HG03280 (cell line): Measurements from ENCODE around the gene RSBN1.
A peak's percentile ranks its signal among the peaks of the same experiment; 100 is the strongest.
"Not testable (repeated sequence)": the region's sequence is repeated elsewhere in the genome, so short reads cannot be mapped to it uniquely, and the experiment has no call there.

Source experiments
- ATAC-seq: cut with Tn5 transposase; IDR thresholded peaks from one replicate; pipeline ENCODE4 v1.9.1; 2021; ENCODE audit warnings: mild to moderate bottlenecking, moderate library complexity; ENCODE audit not compliant: unreplicated experiment

RSBN1 gene

DNA sequence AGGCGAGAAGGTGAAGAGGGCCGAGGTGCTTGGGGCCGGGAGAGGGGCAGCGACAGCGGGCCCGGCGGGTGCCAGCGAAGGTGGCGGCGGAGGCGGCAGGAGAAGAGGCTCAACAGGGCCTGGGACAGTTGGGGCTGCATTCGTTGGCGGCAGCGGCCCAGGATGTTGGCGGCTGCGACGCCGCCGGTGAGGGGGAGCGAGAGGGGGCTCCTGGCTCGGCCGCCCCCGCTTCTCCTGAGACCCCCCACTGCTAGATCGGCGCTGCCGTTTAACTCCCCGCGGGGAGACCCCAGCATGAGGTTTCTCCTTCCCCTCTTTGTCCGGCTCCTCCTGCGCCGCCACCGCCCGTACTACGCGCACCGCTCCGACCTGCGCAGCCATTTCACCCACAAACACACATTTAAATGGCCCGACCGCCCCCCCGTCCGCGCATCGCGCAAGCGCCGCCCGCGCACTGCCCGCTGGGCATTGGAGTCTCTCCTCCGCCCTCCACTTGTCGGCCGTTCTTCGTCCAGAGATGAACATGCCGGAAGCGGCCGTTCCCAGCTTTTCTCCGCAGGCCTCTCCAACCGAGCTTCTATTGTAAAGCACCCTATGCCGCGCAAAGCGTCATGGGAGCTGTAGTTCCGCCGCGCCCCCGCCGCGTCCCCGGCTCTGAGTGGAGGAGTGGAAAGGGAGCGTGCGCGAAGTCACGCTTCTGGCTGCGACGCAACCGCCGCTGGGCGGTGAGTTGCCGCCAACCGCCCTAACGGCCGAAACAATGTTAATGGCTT is at the start of gene RSBN1:
Gene RSBN1 (minus strand): TSS at position 589 of the 773 bp plus-strand sequence. CDS start 64 bp downstream, at position 525.
- peak; percentile 91 for ATAC-seq

DNA sequence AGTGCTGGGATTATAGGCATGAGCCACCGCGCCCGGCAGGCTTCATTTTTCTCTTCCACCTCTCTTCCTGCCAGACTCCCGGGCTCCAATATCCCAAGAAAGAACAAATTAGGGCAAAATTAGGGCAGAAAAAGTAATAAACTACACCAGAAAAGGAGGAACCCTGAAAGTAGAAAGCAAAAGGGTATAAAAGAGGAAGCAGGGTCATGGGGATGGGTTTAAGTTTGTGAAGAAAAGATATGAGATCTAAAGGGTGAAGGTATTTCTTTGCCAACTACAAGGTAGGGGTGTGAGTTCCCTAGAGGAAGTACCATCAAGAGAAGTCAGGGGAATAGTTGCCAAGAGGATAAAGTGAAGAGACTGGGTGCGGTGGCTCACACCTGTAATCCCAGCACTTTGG is 49.4 kb upstream of the RSBN1 start:
- ATAC-seq, result no peak

DNA sequence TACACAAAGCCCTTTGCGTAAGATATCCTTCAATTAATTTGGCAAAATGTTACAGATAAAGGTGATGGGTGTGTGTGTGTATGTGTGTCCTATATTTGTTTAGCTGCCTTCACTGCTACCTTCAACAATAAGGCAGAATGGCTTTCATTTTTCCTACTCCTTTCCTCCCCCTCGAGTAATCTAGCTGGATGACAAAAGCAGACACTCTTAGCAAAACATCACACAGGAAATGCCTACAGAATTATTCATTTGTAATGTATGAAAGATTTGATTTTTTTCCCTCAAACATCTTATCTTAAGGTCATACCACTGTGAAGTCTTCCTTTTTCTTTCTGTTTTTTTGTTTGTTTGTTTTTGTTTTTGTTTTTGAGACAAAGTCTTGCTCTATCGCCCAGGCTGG is 48.6 kb upstream of the RSBN1 start:
- no peak for ATAC-seq

DNA sequence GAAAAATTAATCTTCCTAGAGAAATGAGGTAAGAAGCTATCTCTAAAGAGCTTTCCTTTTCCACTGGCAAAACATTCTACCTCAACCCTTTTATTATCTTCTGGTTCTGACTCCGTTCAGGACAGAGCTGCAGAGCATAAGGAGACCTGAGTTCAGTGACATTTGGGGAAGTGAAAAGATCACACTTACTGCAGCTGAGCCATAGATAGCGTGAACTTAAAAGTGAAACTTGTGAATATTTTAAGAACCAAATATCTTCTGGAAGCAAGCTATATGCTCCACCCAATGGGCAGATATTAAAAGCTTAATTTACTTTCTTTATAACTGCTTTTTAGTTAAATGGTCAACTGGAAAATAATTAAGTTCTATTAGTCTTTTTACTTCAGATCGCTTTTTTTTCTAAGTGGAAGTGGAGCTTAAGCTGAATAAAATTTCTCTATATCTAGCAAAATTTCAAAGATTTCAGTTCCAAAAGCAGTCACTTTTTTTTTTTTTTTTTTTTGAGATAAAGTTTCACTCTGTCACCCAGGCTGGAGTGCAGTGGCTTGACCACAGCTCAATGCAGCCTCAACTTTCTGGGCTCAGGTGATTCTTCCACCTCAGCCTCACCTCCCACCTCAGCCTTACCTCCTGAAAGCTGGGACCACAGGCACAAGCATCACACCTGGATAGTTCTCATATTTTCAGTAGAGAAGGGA is 47.4 kb upstream of the RSBN1 start:
- peak; percentile 88 for ATAC-seq

DNA sequence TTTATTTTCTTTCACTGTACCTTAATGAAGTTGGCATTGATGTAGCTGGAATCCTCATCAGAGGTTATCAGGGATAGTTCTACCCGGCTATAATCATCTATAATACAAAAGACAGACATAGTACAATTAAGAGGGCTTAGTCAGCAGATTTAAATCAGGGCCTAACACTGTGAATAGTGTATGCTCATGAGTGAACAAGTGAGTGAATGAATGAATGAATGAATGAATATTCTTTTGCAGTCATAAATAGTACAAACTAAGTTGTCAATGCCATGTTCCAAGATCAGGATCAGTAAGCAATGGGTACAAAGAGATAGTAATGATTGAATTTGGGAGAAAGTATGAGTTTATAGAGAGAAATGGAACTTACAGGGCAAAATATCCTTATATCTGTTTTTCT is 46.7 kb upstream of the RSBN1 start:
- no peak for ATAC-seq

DNA sequence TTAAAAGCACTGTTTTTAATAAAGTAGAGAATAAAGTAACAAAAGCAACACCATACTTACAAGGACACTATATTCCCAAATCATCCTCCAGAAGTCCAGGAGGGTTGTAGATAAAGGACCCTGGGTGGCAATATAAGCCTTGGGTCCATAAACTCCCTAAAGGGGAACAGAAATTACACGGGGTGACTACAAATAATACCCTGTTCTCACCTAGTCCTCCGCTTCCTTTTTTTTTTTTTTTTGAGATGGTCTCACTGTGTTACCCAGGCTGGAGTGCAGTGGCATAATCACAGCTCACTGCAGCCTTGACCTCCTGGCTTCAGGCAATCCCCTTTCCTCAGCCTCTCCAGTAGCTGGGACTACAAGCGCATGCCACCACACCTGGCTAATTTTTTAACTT is 46.1 kb upstream of the RSBN1 start:
- no peak for ATAC-seq

DNA sequence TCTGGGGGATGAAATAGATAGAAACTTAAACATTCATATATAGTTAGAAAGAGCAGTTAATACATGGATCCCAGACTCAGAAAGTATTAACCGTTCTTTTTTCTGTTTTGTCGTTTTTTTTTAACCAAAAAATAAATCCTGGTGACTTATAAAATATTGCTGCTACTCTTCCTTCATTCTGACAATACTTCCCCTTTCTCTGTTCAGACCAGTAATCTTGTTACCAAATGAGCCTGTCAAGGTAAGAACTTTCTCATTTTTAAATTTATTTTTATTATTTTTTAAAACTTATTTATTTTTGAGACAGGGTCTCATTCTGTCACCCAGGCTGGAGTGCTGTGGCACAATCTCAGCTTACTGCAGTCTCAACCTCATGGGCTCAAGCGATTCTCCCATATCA is 45.5 kb upstream of the RSBN1 start:
- no peak for ATAC-seq

DNA sequence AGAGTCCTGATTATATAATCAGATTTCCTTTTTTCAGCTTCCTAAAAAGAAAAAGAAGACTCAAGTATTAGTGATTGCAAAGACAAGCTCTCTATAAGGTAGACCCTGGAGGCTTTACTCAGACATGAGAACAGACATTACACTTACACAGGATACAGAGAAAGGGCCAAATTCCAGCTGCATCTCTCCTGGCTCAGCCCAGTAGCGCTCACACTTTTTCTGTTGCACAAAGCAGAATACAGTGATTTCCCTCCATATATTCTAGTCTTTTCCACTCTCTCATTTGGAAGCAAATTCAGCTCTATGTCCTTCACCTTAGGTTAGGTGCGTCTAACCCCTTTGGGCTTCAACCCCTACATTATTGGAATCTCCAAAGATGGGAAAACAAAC is 44.1 kb upstream of the RSBN1 start:
- no peak for ATAC-seq

DNA sequence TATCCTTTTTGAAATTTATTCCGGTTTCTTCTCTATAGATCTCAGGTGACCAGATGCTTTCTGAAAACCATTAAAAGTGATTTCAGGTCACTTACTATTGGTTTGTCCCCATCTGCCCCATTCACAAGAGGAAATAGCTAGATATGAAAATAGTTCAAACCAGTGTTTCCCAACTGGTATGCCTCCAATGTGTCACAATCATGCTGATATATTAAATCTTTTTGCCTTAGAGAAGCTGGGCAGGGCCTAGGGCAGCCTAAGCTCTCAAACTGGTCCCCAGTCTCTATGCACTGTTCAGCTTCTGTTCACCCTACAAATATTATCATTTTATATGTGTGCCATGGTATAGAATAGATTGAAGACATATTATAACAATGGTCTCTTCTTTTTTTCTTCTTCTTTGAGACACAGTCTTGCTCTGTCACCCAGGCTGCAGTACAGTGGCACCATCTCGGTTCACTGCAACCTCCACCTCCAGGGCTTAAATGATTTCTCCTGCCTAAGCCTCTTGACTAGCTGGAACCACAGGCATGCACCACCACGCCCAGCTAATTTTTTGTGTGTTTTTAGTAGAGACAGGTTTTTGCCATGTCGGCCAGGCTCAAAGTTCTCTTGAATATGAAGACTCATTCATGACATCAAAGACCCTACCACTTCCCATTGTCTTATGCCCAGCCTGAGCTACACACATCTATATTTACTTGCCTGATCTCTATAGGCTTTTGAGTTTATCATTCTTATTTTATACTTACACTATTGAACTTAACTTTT is 43.5 kb upstream of the RSBN1 start:
- ATAC-seq, result no peak

DNA sequence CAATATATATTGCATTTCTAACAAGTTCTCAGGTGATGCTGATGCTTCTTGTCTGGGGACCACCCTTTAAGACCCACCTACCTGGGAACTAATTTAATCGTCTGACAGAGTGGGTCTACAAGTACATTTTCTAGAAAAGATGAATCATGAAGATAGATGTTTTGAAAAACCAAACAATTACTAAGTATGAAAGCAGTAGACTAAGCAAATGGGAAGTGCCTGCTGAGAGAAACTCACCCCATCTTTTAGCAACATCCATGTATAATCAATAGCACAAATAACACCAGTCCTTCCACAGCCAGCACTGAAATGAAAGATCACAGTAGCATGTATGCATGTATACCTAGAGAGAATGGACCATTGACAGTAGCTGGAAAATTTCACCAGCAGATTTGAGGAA is 42.0 kb upstream of the RSBN1 start:
- ATAC-seq, result no peak

DNA sequence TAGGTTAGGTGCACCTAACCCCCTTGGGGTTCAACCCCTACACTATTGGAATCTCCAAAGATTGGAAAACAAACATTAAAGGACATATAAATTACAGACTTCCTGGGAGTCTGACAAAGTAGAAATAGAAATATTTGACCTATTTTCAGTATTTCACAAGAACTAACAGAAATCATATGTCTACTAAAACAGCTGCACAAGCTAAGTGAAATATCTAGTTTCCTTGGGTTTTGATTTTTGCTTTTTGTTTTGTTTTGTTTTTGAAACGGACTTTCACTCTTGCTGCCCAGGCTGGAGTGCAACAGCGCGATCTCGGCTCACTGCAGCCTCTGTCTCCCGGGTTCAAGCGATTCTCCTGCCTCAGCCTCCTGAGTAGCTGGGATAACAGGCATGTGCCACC is 40.4 kb upstream of the RSBN1 start:
- ATAC-seq, result not testable (repeated sequence)

DNA sequence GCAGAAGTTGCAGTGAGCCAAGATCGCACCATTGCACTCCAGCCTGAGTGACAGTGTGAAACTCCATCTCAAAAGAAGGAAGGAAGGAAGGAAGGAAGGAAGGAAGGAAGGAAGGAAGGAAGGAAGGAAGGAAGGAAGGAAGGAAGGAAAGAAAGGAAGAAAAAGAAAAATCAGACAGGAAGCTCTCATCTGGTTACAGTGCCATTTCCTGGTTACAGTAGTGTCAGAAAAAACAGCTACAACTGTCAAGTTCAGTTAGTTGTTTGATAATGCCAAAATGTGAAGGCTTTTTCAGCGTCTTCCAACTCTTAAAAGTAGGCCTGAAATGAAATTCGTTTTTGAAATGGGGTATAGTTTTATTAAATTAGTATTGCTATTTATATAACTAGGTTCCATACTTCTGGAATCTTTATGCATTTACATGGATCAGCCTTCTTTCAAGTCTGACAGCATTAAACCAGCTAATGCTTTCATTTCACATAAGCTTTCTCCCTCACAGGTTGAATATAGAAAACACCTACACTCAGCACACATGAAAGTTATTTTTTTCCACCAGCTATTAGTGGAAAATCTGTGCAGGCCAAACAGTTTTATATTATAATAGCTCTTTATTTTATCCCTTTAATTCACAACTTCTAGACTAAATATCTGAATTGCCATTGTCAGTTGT is 38.0 kb upstream of the RSBN1 start:
- ATAC-seq, result no peak

DNA sequence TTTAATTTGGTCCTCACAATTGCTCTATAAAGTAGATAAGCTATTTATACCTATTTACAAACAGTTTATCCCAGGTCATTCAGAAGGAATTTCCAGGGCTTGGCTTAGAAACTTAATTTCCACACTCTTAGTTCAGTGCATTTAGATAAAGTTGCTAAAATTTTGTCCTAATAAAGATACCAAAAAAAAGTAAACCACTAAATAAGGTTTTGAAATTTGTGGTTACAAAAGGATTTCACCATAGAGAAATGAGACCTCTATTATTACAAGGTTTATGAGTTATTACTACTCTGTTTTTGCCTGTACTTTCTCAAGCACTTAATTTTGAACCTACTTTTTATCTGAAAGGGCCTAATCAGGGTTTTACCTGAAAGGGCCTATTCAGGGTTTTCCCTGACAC is 36.8 kb upstream of the RSBN1 start:
- ATAC-seq, result no peak

DNA sequence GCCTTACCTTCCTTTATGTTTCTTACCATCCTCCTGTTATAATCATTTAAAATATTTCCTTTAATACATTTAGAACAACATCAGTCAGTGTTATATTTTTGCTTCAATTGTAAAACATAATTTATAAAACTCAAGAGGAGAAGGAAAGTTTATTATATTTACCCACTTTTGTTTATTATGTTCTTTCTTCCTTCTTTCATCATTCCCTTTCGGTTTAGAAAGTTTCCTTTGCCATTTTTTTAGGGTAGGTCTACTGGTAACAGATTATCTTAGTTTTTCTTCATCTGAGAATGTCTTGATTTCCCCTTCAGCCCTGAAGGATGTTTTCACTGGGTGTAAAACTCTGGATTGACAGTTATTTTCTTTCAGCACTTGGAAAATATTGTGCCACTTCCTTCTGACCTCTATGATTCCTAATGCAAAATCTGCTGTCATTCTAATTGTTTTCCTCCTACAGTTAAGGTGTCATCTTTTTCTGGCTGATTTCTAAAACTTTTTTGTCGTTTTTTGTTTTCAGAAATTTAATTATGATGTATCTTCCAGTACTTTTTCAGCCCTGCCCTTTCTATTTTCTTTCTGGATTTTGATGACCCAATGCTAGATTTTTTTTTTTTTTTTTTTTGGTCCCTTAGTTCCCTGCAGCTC is 34.2 kb upstream of the RSBN1 start:
- no peak for ATAC-seq

DNA sequence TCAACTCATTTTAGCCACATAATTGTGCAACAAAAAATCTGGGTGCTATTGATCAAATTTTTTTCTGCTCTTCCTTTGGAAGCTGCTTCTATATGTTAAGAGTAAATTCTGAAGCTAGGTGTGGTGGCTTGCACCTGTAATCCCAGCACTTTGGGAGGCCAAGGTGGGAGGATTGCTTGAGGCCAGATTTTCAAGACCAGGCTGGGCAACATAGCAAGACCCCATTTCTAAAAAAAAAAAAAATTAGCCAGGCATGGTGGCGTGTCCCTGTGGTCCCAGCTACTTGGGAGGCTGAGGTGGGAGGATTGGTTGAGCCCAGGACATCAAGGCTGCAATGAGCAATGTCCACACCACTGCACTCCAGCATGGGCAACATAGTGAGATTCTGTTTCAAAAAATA is 24.3 kb upstream of the RSBN1 start:
- ATAC-seq, result no peak

DNA sequence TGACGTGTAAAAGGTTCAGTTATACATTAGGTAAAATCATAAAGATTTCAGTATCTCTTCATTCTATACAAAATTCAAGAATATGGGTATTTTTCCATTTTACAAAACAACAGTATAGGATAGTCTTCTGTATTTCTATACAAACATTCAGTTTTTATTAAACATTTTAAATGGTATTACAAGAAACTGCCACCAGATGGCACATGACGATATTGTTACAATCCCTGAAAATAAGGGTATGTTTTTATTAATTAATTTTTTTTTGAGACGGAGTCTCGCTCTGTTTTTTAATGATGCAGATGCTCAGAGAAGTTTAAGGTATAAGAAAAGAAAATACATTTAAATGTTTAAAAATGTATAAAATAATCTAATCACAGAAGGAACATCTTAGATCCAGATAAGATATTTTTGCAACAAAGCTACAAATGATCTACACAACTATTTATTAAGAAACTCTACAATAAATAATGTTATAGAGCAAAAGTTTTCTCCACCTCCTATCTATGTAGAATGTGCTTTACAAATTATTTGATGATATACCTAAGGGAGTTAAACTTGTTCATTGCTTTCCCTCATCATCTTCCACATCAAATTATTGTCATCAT is 23.5 kb upstream of the RSBN1 start:
- ATAC-seq, result no peak

DNA sequence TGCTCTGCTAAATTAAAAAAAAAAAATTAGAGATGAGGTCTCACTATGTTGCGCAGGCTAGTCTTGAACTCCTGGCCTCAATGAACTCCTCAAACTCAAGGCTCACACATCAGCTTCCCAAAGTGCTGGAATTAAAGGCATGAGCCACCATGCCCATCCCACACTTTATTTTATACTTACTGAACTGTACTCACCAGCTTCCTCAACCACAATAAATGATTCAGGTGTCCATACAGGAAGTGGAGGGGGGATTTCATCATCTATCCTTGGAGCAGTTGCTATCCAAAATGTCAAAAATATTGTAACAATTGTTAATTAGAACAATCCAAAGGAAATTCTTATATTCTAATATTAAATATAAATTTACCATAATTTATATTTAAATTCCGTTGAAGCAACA is 22.4 kb upstream of the RSBN1 start:
- ATAC-seq, result no peak

DNA sequence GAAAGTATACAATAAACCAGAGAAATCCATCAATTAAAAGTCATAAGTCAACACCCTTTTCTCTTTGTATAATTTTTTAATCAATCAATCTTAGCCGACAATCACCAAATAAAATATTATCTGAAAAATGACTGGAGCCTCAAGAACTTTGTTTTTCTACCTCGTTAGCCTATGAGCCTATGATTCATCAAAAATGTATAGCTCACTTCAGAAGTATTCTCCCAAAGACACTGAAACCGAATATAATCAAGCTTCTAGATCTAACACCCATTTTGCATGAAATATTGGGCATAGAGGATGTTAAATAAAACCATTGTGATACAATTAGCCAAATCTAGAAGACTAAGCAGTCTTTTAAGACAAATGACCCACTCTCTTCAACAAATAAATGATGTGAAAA is 17.8 kb upstream of the RSBN1 start:
- no peak for ATAC-seq

DNA sequence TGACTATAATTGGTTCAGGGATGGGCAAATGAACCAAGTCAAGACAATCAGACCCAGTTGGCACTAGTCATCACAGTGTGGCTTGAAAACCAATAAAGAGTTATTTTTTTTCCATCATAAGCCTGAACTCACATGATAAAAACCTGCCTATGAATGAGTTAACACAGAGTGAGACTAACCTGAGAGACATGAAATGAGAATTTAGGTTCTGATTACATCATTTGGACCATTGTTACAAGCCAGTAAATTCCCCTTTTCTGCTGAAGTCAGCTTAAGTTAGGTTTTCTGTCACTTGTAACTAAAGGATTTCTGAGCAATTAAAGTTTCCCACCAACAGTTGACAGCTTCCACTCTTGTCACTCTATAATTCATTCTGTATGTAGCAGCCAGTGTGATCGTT is 9.6 kb upstream of the RSBN1 start:
- no peak for ATAC-seq

DNA sequence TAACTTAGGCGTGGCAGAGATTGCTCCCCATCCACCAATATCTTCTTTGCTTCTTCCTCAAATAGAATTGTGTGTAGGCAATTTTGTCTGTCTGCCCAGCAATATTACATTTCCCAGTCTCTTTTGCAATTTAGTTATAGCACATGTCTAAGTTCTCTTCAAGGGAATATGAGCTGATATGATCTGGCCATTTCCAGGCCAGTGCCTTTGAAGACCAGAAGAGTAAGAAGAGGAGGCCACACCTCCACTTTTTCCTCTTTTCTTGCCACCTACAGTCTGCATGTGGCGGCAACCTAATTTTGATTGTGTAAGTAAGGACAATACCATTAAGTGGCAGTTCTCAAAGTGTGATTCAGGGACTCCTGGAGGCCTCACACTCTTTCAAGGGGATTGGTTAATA is 6.3 kb upstream of the RSBN1 start:
- ATAC-seq, result no peak
